ENCODE data around the gene CCDC27.

DNA sequence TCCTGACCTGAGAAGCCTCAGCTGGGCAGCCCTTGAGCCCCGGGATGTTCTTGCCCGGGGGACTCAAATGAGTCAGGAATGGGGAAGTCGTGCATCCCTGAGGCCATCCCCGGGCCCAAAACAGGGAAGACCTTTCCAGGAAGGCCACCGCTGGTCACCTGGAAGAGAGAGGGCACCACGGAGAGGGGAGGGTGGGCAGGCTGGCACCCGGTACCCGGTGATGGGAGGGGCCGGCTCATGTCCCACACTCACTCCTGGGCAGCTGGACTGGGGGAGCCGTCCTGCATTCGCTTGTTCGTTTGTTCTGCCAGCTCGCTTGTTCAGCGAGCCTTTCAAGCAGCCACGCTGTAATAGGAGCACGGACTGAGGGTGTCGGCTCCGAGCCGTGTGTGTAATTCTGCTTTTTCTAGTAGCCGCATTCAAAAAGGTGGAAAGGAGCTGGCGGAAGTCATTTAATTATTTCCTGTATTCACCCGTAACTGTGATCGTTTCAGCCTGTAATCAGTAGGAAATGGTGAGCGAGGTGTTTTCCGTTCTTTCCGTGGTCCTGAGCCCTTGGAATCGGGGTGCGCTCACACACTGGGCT is 48.4 kb upstream of the CCDC27 start:
- TF ChIP-seq, protein P1, sequence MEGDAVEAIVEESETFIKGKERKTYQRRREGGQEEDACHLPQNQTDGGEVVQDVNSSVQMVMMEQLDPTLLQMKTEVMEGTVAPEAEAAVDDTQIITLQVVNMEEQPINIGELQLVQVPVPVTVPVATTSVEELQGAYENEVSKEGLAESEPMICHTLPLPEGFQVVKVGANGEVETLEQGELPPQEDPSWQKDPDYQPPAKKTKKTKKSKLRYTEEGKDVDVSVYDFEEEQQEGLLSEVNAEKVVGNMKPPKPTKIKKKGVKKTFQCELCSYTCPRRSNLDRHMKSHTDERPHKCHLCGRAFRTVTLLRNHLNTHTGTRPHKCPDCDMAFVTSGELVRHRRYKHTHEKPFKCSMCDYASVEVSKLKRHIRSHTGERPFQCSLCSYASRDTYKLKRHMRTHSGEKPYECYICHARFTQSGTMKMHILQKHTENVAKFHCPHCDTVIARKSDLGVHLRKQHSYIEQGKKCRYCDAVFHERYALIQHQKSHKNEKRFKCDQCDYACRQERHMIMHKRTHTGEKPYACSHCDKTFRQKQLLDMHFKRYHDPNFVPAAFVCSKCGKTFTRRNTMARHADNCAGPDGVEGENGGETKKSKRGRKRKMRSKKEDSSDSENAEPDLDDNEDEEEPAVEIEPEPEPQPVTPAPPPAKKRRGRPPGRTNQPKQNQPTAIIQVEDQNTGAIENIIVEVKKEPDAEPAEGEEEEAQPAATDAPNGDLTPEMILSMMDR (IDR thresholded peaks at IDR 0.05; ENCODE audit: insufficient read depth, low read depth, low read length), result no peak
- TF ChIP-seq EZH2 (IDR thresholded peaks at IDR 0.05; ENCODE audit: insufficient read depth, low read length), result no peak
